AG09309 (cell line): ENCODE measurements around the gene TEX13D.

Experiments
- DNase-seq: peaks from one replicate; pipeline ENCODE4 v3.0.0-alpha.2; 2010; ENCODE audit warnings: low read depth
- H3K4me3 ChIP-seq: 2 replicates; pipeline ENCODE4 v1.5.1; 2011; ENCODE audit warnings: mild to moderate bottlenecking, low read depth, low read length, moderate library complexity; ENCODE audit not compliant: control insufficient read depth
- CTCF ChIP-seq: IDR thresholded peaks from 2 replicates; pipeline ENCODE4 v1.5.1; 2011; ENCODE audit warnings: mild to moderate bottlenecking, low read depth, low read length, inconsistent platforms; ENCODE audit not compliant: insufficient read depth, control insufficient read depth; ENCODE audit errors: missing control alignments

TEX13D gene

GRCh38 chrX:124342174-124342867 lies 9.9 kb downstream of the TEX13D start:
- TF ChIP-seq CTCF: no peak
- no peak for DNase-seq
- no peak overlapping the region for H3K4me3 ChIP-seq

- no peak for DNase-seq
- no peak for TF ChIP-seq CTCF
- H3K4me3 ChIP-seq: no peak overlapping the region
These were observed 10.6 kb downstream of the TEX13D start for GRCh38 chrX:124343016-124343415.

GRCh38 chrX:124344246-124344645 lies 11.8 kb downstream of the TEX13D start:
- H3K4me3 ChIP-seq: no peak overlapping the region
- DNase-seq: no peak

GRCh38 chrX:124346117-124346876 lies 13.8 kb downstream of the TEX13D start, which contains the start of gene SH2D1A:
Gene SH2D1A, plus strand, starts transcription at chrX:124346563. Its CDS starts 80 bp downstream, at chrX:124346643.
- TF ChIP-seq CTCF: no peak
- no peak within 1 kb of the TSS for H3K4me3 ChIP-seq
- no peak for DNase-seq

More at GRCh38 chrX:124344246-124344645, 11.8 kb downstream of the TEX13D start:
- TF ChIP-seq CTCF: no peak

GRCh38 chrX:124346877-124347241 lies 14.4 kb downstream of the TEX13D start:
- DNase-seq: no peak
- no peak for TF ChIP-seq CTCF
- H3K4me3 ChIP-seq: no peak overlapping the region

GRCh38 chrX:124347242-124347641 lies 14.8 kb downstream of the TEX13D start:
- no peak overlapping the region for H3K4me3 ChIP-seq
- TF ChIP-seq CTCF: no peak
- DNase-seq: no peak
